Lower lobe of right lung (tissue), 2 donors: ENCODE data around the gene PROCR. TPM values are rescaled to one million over a fixed set of nuclear protein-coding genes. Genes with fewer than 3 reads are reported as not detected.

Source experiments
- ATAC-seq, 2 donors: fragments of 200-7000 bp; cut with Tn5 transposase; one replicate each; pipeline ENCODE4 v1.9.1; 2020 to 2022; ENCODE audit warnings: mild to moderate bottlenecking in 2 of 2, moderate library complexity in 2 of 2
- DNase-seq: peaks from one replicate; pipeline ENCODE4 v3.0.0-alpha.2; 2020
- H3K27ac ChIP-seq: fragments of 200-600 bp; one replicate; pipeline ENCODE4 v1.8.0; 2022
- H3K27me3 ChIP-seq: fragments of 200-600 bp; one replicate; pipeline ENCODE4 v1.8.0; 2022; ENCODE audit warnings: low read depth
- H3K36me3 ChIP-seq: fragments of 200-600 bp; one replicate; pipeline ENCODE4 v1.8.0; 2022; ENCODE audit warnings: mild to moderate bottlenecking
- H3K4me1 ChIP-seq: fragments of 200-600 bp; one replicate; pipeline ENCODE4 v1.8.0; 2022
- H3K4me3 ChIP-seq: fragments of 200-600 bp; one replicate; pipeline ENCODE4 v1.8.0; 2022; ENCODE audit warnings: mild to moderate bottlenecking
- H3K9me3 ChIP-seq: fragments of 200-600 bp; one replicate; pipeline ENCODE4 v1.8.0; 2022
- intact Hi-C: fragments of 100-400 bp; cut with DNase I; formaldehyde crosslinking; loops from one replicate; pipeline ENCODE4 v1.11.0; 2022
- total RNA-seq: library from RNA; stranded (reverse); fragmentation: NEBNext Ultra II Directional; extraction: Animal tissue kit (Norgen Biotek cat#: 25700); gene quantifications from one replicate; pipeline ENCODE4 v1.2.1, GENCODE V29; 2021
- TF ChIP-seq, protein P1 (sequence below): fragments of 200-600 bp; IDR thresholded peaks from one replicate; pipeline ENCODE4 v1.8.0; 2022; ENCODE audit warnings: antibody characterized with exemption, mild to moderate bottlenecking
- donor health status: DM: no; HTN: yes; CAD: no; lungs with severe emphysema.

Gene PROCR
- total RNA-seq, 1 donor from 2014 or later = 15.7 TPM

DNA sequence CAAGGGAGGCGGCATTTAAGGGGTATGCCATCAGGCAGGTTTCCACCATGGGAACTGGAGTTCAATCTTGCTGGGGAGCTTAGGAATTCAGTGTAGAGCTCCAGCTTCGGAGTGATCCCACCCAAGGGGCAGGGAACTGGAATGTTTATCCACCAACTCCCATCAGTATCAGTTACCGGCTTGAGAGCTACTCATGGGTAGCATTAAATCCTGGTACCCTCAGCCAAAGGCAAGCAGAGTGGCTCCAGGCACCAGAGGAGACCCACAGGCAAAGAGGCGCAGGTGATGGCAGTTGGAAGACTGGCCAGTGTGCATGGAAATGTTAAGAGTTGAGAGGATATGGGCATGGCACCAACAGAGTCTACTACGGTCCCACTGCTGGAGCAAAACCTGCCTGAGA lies 38.8 kb upstream of the PROCR start:
- H3K4me1 ChIP-seq = peaks cover 8% of the 10 kb centered on the region
- TF ChIP-seq, protein P1, sequence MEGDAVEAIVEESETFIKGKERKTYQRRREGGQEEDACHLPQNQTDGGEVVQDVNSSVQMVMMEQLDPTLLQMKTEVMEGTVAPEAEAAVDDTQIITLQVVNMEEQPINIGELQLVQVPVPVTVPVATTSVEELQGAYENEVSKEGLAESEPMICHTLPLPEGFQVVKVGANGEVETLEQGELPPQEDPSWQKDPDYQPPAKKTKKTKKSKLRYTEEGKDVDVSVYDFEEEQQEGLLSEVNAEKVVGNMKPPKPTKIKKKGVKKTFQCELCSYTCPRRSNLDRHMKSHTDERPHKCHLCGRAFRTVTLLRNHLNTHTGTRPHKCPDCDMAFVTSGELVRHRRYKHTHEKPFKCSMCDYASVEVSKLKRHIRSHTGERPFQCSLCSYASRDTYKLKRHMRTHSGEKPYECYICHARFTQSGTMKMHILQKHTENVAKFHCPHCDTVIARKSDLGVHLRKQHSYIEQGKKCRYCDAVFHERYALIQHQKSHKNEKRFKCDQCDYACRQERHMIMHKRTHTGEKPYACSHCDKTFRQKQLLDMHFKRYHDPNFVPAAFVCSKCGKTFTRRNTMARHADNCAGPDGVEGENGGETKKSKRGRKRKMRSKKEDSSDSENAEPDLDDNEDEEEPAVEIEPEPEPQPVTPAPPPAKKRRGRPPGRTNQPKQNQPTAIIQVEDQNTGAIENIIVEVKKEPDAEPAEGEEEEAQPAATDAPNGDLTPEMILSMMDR = no peak
- H3K9me3 ChIP-seq = no peaks in the 10 kb centered on the region
- H3K27ac ChIP-seq = no peak overlapping the region
- intact Hi-C loops = no loop called here
- no peak overlapping the region for H3K4me3 ChIP-seq
- no peak for DNase-seq
- H3K36me3 ChIP-seq = peaks cover 97% of the 10 kb centered on the region
- ATAC-seq = no peak
- H3K27me3 ChIP-seq = no peaks in the 10 kb centered on the region

- DNase-seq = no peak
- intact Hi-C loops = no loop called here
- Histone ChIP-seq H3K27me3 (no peaks in the 10 kb centered on the region), H3K4me3 (no peak overlapping the region), H3K27ac (no peak overlapping the region), H3K9me3 (no peaks in the 10 kb centered on the region), H3K4me1 (peaks cover 8% of the 10 kb centered on the region), H3K36me3 (peaks cover 99% of the 10 kb centered on the region)
- ATAC-seq = no peak
- TF ChIP-seq, protein P1 = no peak
These were observed 38.1 kb upstream of the PROCR start for GRCh38 chr20:35133735-35134134.

- intact Hi-C loops = no loop called here
- no peak for ATAC-seq
- no peak for DNase-seq
- H3K9me3 ChIP-seq = no peaks in the 10 kb centered on the region
- H3K4me3 ChIP-seq = no peak overlapping the region
- no peak overlapping the region for H3K27ac ChIP-seq
- H3K36me3 ChIP-seq = peaks cover 99% of the 10 kb centered on the region
- TF ChIP-seq, protein P1 = no peak
- H3K4me1 ChIP-seq = peaks cover 8% of the 10 kb centered on the region
- no peaks in the 10 kb centered on the region for H3K27me3 ChIP-seq
These were observed 37.4 kb upstream of the PROCR start for GRCh38 chr20:35134472-35134871.

DNA sequence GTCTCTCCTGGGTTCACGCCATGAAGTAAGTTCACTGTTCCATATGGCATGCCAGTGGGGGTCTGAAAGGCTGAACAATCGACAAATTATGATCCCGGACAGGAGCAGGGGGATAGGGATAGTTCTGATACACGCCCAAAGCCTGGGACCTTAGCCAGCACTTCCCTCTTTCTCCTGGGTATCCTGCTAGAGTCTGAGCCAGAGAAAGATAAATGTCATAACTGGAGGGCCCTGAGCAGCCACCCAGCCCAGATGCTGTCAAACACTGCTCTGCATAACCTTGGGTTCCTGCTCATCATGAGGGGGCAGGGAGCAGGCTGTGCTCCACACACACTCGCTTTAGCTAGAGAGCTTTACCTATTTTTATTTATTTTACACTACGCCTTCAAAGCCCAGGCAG lies 37.0 kb upstream of the PROCR start:
- Histone ChIP-seq H3K4me3 (no peak overlapping the region), H3K36me3 (peaks cover 99% of the 10 kb centered on the region), H3K27ac (no peak overlapping the region), H3K9me3 (no peaks in the 10 kb centered on the region), H3K27me3 (no peaks in the 10 kb centered on the region), H3K4me1 (peaks cover 8% of the 10 kb centered on the region)
- DNase-seq (no peak), ATAC-seq (no peak)
- TF ChIP-seq, protein P1 = no peak
- intact Hi-C loops = no loop called here

GRCh38 chr20:35135867-35136586 lies 35.8 kb upstream of the PROCR start:
- TF ChIP-seq, protein P1 = no peak
- DNase-seq (peak; percentile 55), ATAC-seq (peak; percentile 70 to 73)
- H3K36me3 ChIP-seq = peaks cover 99% of the 10 kb centered on the region
- H3K4me3 ChIP-seq = no peak overlapping the region
- intact Hi-C loops = no loop called here
- no peaks in the 10 kb centered on the region for H3K9me3 ChIP-seq
- peaks cover 8% of the 10 kb centered on the region for H3K4me1 ChIP-seq
- H3K27me3 ChIP-seq = no peaks in the 10 kb centered on the region
- peak overlapping the region; percentile 15 for H3K27ac ChIP-seq
